B cell (primary cell): ENCODE data around the gene TMEM232. TPM values are rescaled to one million over a fixed set of nuclear protein-coding genes. Genes with fewer than 3 reads are reported as not detected.

Source experiments
- ATAC-seq: fragments of 200-7000 bp; cut with Tn5 transposase; one replicate; pipeline ENCODE4 v1.10.0; 2021; ENCODE audit warnings: low read depth, mild to moderate bottlenecking, moderate number of reproducible peaks, moderate library complexity
- CTCF ChIA-PET: fragments of 350-600 bp; sonication (Branson Sonifier 250); formaldehyde crosslinking; loops from one replicate; lab custom pipeline; 2021; ENCODE audit warnings: antibody characterized with exemption, inconsistent platforms; lab: Charles Lee
- POLR2A ChIA-PET: fragments of 350-600 bp; sonication (Branson Sonifier 250); formaldehyde crosslinking; loops from one replicate; lab custom pipeline; 2021; ENCODE audit warnings: antibody characterized with exemption; lab: Charles Lee
- DNase-seq: peaks from one replicate; pipeline ENCODE4 v3.0.0; 2013
- H2AFZ ChIP-seq: 2 replicates; pipeline ENCODE4 v1.6.1; 2012; ENCODE audit warnings: mild to moderate bottlenecking, low read depth, low read length; ENCODE audit not compliant: insufficient read depth, poor library complexity, severe bottlenecking
- H3K27ac ChIP-seq, 2 donors: 1 replicate in 1 of 2; 2 replicates in 1 of 2; pipeline ENCODE4 v1.5.1; 2012 to 2013; ENCODE audit warnings: low read length in 2 of 2, mild to moderate bottlenecking in 2 of 2, moderate library complexity in 1 of 2
- H3K27me3 ChIP-seq, 4 experiments: fragments of 200-600 bp in 1 of 4; sonication (generic) in 1 of 4; replicated peaks in 1 of 4; 1 replicate in 2 of 4; 2 replicates in 2 of 4; pipeline versions ENCODE4 v1.6.1 to v1.7.0; 2013 to 2016; ENCODE audit warnings: low read length in 3 of 4, mild to moderate bottlenecking in 2 of 4, mixed read lengths in 1 of 4, moderate library complexity in 1 of 4; ENCODE audit not compliant: insufficient read depth in 4 of 4, control insufficient read depth in 3 of 4; ENCODE audit errors: control extremely low read depth in 1 of 4
- H3K36me3 ChIP-seq, 2 experiments: replicated peaks in 1 of 2; 1 replicate in 1 of 2; 2 replicates in 1 of 2; pipeline versions ENCODE4 v1.6.1 to v1.7.1; 2013; ENCODE audit warnings: low read length in 1 of 2; ENCODE audit not compliant: insufficient read depth in 2 of 2, control insufficient read depth in 1 of 2; ENCODE audit errors: control extremely low read depth in 1 of 2, extremely low read depth in 1 of 2
- H3K4me1 ChIP-seq, 2 donors: fragments of 200-600 bp in 1 of 2; sonication (generic) in 1 of 2; 1 replicate in 1 of 2; 2 replicates in 1 of 2; pipeline versions ENCODE4 v1.5.1 to v1.6.1; 2013 to 2017; ENCODE audit warnings: low read length in 2 of 2; ENCODE audit not compliant: control insufficient read depth in 2 of 2, insufficient read depth in 2 of 2
- H3K4me2 ChIP-seq: replicated peaks from 2 replicates; pipeline ENCODE3; 2012; ENCODE audit warnings: mild to moderate bottlenecking, low read depth, low read length; ENCODE audit not compliant: poor library complexity, severe bottlenecking
- H3K4me3 ChIP-seq, 5 experiments: fragments of 200-600 bp in 1 of 5; sonication (generic) in 1 of 5; 1 replicate in 3 of 5; 2 replicates in 2 of 5; pipeline versions ENCODE4 v1.5.1 to v1.7.0; 2011 to 2016; ENCODE audit warnings: low read length in 4 of 5, mild to moderate bottlenecking in 4 of 5, low read depth in 2 of 5, control low read depth in 1 of 5, moderate library complexity in 1 of 5; ENCODE audit not compliant: insufficient read depth in 1 of 5; ENCODE audit errors: control extremely low read depth in 1 of 5, extremely low read depth in 1 of 5
- H3K79me2 ChIP-seq: fragments of 200-600 bp; sonication (generic); one replicate; pipeline ENCODE4 v1.6.0; 2016; ENCODE audit warnings: low read length; ENCODE audit not compliant: control insufficient read depth, insufficient read depth
- H3K9ac ChIP-seq: fragments of 200-600 bp; sonication (generic); 2 replicates; pipeline ENCODE4 v1.6.1; 2017; ENCODE audit warnings: mild to moderate bottlenecking, low read length, moderate library complexity
- H3K9me3 ChIP-seq, 3 donors: one replicate each; pipeline versions ENCODE4 v1.6.1 to v1.7.1; 2013; ENCODE audit warnings: low read length in 2 of 3; ENCODE audit not compliant: control insufficient read depth in 2 of 3, insufficient read depth in 1 of 3; ENCODE audit errors: control extremely low read depth in 1 of 3
- H4K20me1 ChIP-seq: 2 replicates; pipeline ENCODE4 v1.6.0; 2012; ENCODE audit warnings: mild to moderate bottlenecking, low read length; ENCODE audit not compliant: insufficient read depth, control insufficient read depth, poor library complexity, severe bottlenecking
- H3K27ac Mint-ChIP-seq: one replicate; pipeline ENCODE4 v1.8.0; 2021; ENCODE audit warnings: mixed read lengths
- H3K27me3 Mint-ChIP-seq: one replicate; pipeline ENCODE4 v1.8.0; 2021; ENCODE audit warnings: mixed read lengths
- H3K4me1 Mint-ChIP-seq: one replicate; pipeline ENCODE4 v1.8.0; 2021; ENCODE audit warnings: mixed read lengths
- H3K4me3 Mint-ChIP-seq: one replicate; pipeline ENCODE4 v1.8.0; 2021; ENCODE audit warnings: mixed read lengths
- H3K9me3 Mint-ChIP-seq: one replicate; pipeline ENCODE4 v1.8.0; 2022; ENCODE audit warnings: mixed read lengths; ENCODE audit not compliant: insufficient read depth
- CTCF ChIP-seq: fragments of 200-600 bp; IDR thresholded peaks from one replicate; pipeline ENCODE4 v1.8.0; 2022; ENCODE audit warnings: antibody characterized with exemption, mild to moderate bottlenecking
- EZH2 ChIP-seq: IDR thresholded peaks from 2 replicates; pipeline ENCODE4 v1.6.1; 2012; ENCODE audit warnings: borderline replicate concordance, low read depth, mild to moderate bottlenecking, moderate library complexity, low read length; ENCODE audit not compliant: insufficient read depth, poor library complexity, severe bottlenecking
- WGBS: methylation state at CpG from one replicate; pipeline ENCODE4 v1.1.5; 2013; ENCODE audit warnings: missing lambda C conversion rate; ENCODE audit not compliant: insufficient coverage; 5-methylcytosine and 5-hydroxymethylcytosine counted together
- intact Hi-C: fragments of 100-400 bp; cut with micrococcal nuclease; formaldehyde crosslinking; loops from one replicate; pipeline ENCODE4 v1.10.0; 2022
- polyA minus RNA-seq: library from RNA; depleted of rRNA, polyadenylated mRNA; stranded (reverse); fragments of >200 nt; gene quantifications from 2 replicates; pipeline ENCODE4 v1.2.3, GENCODE V29; 2012
- polyA plus RNA-seq: library from polyadenylated mRNA; depleted of rRNA; stranded (reverse); fragments of >200 nt; gene quantifications from 2 replicates; pipeline ENCODE4 v1.2.3, GENCODE V29; 2012
- total RNA-seq, 2 donors: library from RNA; stranded (reverse); fragments of 120-200 nt in 1 of 2; gene quantifications; 1 replicate in 1 of 2; 2 replicates in 1 of 2; pipeline versions ENCODE4 v1.2.3 to v1.2.4, GENCODE V29; 2013 to 2022

TMEM232 gene
- total RNA-seq, result 2.9 and 6.1 TPM in 2 replicates
- 2.7 TPM for total RNA-seq (2013)
- 0.49 and 0.72 TPM in 2 replicates for polyA plus RNA-seq
- 0.43 and 1.4 TPM in 2 replicates for polyA minus RNA-seq

- peak within 1 kb of the TSS; percentile 90 for H3K4me3 Mint-ChIP-seq
- Histone ChIP-seq H3K36me3 (no peaks in the 10 kb centered on the region), H3K27me3 (no peaks in the 10 kb centered on the region), H3K4me3 (peak within 1 kb of the TSS; percentile 36 to 65 (median 50)), H4K20me1 (no peaks in the 10 kb centered on the region), H3K9me3 (peaks cover 0 to 1% (median 0%) of the 10 kb centered on the region in 3 donors), H3K4me2 (peak within 1 kb of the TSS; percentile 83), H3K27ac (peak within 1 kb of the TSS in 1 of 2 donors; percentile 49), H3K9ac (peak within 1 kb of the TSS; percentile 61), H3K4me1 (peaks cover 0 to 4% of the 10 kb centered on the region in 2 donors), H3K79me2 (no peaks in the 10 kb centered on the region), H2AFZ (peak within 1 kb of the TSS; percentile 78)
- no peaks in the 10 kb centered on the region for H3K9me3 Mint-ChIP-seq
- DNase-seq (peak; percentile 81), ATAC-seq (peak; percentile 98)
- POLR2A ChIA-PET, result interaction anchor here (1.2 kb wide), 1 partner anchor 12 kb away, joined by 3 read pairs; the partner anchor contains the start of gene SLC25A46
- CTCF ChIA-PET, result no interaction called here
- intact Hi-C loops, result loop anchor here (1.0 kb wide), 1 partner anchor 12 kb away; no protein-coding TSS in a partner anchor
- peak within 1 kb of the TSS; percentile 77 for H3K27ac Mint-ChIP-seq
- H3K4me1 Mint-ChIP-seq, result peaks cover 3% of the 10 kb centered on the region
- no peak for TF ChIP-seq CTCF
- TF ChIP-seq EZH2, result no peak
- WGBS, result 34% methylated on average over 10 of the region's 17 CpGs
- H3K27me3 Mint-ChIP-seq, result no peaks in the 10 kb centered on the region
Measured at GRCh38 chr5:110726249-110727024, at the start of gene TMEM232. Gene TMEM232 (minus strand): TSS chr5:110726671. CDS start chr5:110667352, 59,319 bp downstream.

- Histone ChIP-seq H3K27ac (no peak overlapping the region), H3K79me2 (no peaks in the 10 kb centered on the region), H3K9ac (no peak overlapping the region), H3K4me2 (no peak overlapping the region), H3K9me3 (no peaks in the 10 kb centered on the region), H4K20me1 (no peaks in the 10 kb centered on the region), H3K27me3 (no peaks in the 10 kb centered on the region), H3K4me1 (no peaks in the 10 kb centered on the region), H3K4me3 (no peak overlapping the region), H3K36me3 (no peaks in the 10 kb centered on the region), H2AFZ (no peak overlapping the region)
- H3K4me3 Mint-ChIP-seq, result no peak overlapping the region
- ChIA-PET CTCF (no interaction called here), POLR2A (no interaction called here)
- H3K27me3 Mint-ChIP-seq, result peaks cover 3% of the 10 kb centered on the region
- no peaks in the 10 kb centered on the region for H3K4me1 Mint-ChIP-seq
- DNase-seq, result no peak
- H3K9me3 Mint-ChIP-seq, result no peaks in the 10 kb centered on the region
- intact Hi-C loops, result no loop called here
- TF ChIP-seq CTCF (no peak), EZH2 (no peak)
- no peak overlapping the region for H3K27ac Mint-ChIP-seq
- ATAC-seq, result no peak
Measured at GRCh38 chr5:110770286-110770685, 43.8 kb upstream of the TMEM232 start.
